Suprapubic skin (tissue), 4 donors: ENCODE measurements around the gene FLT3LG. TPM values are rescaled to one million over a fixed set of nuclear protein-coding genes. Genes with fewer than 3 reads are reported as not detected.
A peak's percentile ranks its signal among the peaks of the same experiment; 100 is the strongest.

Experiments
- DNase-seq, 2 donors: peaks; one replicate each; pipeline ENCODE4 v3.0.0-alpha.2; 2019; ENCODE audit warnings: low spot score in 2 of 2
- H3K27ac ChIP-seq: fragments of 200-600 bp; sonication (generic); one replicate; pipeline ENCODE4 v1.5.1; 2019
- H3K27me3 ChIP-seq: fragments of 200-600 bp; sonication (generic); one replicate; pipeline ENCODE4 v1.5.1; 2019
- H3K36me3 ChIP-seq: fragments of 200-600 bp; sonication (generic); one replicate; pipeline ENCODE4 v1.5.1; 2019
- H3K4me1 ChIP-seq: fragments of 200-600 bp; sonication (generic); one replicate; pipeline ENCODE4 v1.5.1; 2019
- H3K4me3 ChIP-seq: fragments of 200-600 bp; sonication (generic); one replicate; pipeline ENCODE4 v1.5.1; 2019; ENCODE audit warnings: mild to moderate bottlenecking
- H3K9me3 ChIP-seq: fragments of 200-600 bp; sonication (generic); one replicate; pipeline ENCODE4 v1.5.1; 2019
- CTCF ChIP-seq, 2 donors: fragments of 200-600 bp in 1 of 2; fragments of 450-650 bp in 1 of 2; sonication (generic) in 1 of 2; IDR thresholded peaks; one replicate each; pipeline ENCODE4 v1.5.1; 2016 to 2019; ENCODE audit warnings: antibody characterized with exemption in 2 of 2, mild to moderate bottlenecking in 1 of 2, moderate library complexity in 1 of 2
- EP300 ChIP-seq: sonication (generic); formaldehyde crosslinking; IDR thresholded peaks from one replicate; pipeline ENCODE4 v1.6.1; 2017; ENCODE audit warnings: antibody characterized with exemption
- POLR2A ChIP-seq, 2 donors: fragments of 450-650 bp; IDR thresholded peaks; one replicate each; pipeline ENCODE4 v1.6.1; 2017; ENCODE audit warnings: antibody characterized with exemption in 2 of 2, mild to moderate bottlenecking in 2 of 2, moderate library complexity in 2 of 2
- POLR2AphosphoS5 ChIP-seq, 3 donors: sonication (generic); formaldehyde crosslinking; IDR thresholded peaks; one replicate each; pipeline ENCODE4 v1.6.1; 2017; ENCODE audit warnings: antibody characterized with exemption in 3 of 3
- WGBS: methylation state at CpG from one replicate; pipeline ENCODE4 v1.1.5; 2018; 5-methylcytosine and 5-hydroxymethylcytosine counted together
- total RNA-seq, 4 donors: library from RNA; depleted of rRNA; stranded (reverse); fragments of >200 nt; gene quantifications; one replicate each; pipeline ENCODE4 v1.1.0, GENCODE V29; 2016

FLT3LG gene
- total RNA-seq, 4 donors from 2014 or later: 1.2 to 4.9 (median 4.4) TPM

- TF ChIP-seq CTCF (IDR thresholded peaks at IDR 0.05) (no peak), POLR2A (IDR thresholded peaks at IDR 0.05) (no peak), EP300 (no peak), POLR2AphosphoS5 (IDR thresholded peaks at IDR 0.05) (no peak)
- DNase-seq: peak in 1 of 2 donors; percentile 75
- Histone ChIP-seq H3K27me3 (peaks cover 64% of the 10 kb centered on the region), H3K27ac (no peak overlapping the region), H3K4me1 (peaks cover 35% of the 10 kb centered on the region), H3K36me3 (no peaks in the 10 kb centered on the region), H3K4me3 (peak overlapping the region; percentile 78), H3K9me3 (no peaks in the 10 kb centered on the region)
- 18% methylated on average over 19 of the region's 19 CpGs for WGBS
Observed at GRCh38 chr19:49440439-49441209, 33.4 kb upstream of the FLT3LG start.

GRCh38 chr19:49441210-49441959 lies 32.6 kb upstream of the FLT3LG start, which contains the start of gene SLC17A7:
Gene SLC17A7 (minus strand): TSS chr19:49441527. CDS start chr19:49441379, 148 bp downstream.
- peak; percentile 89 for DNase-seq
- Histone ChIP-seq H3K4me3 (peak within 1 kb of the TSS; percentile 78), H3K4me1 (peaks cover 34% of the 10 kb centered on the region), H3K27me3 (peaks cover 56% of the 10 kb centered on the region), H3K27ac (peak within 1 kb of the TSS; percentile 70), H3K36me3 (peaks cover 2% of the 10 kb centered on the region), H3K9me3 (no peaks in the 10 kb centered on the region)
- TF ChIP-seq CTCF (IDR thresholded peaks at IDR 0.05) (no peak), EP300 (no peak), POLR2A (IDR thresholded peaks at IDR 0.05) (no peak), POLR2AphosphoS5 (IDR thresholded peaks at IDR 0.05) (no peak)
- 4% methylated on average over 28 of the region's 56 CpGs for WGBS

- Histone ChIP-seq H3K27ac (peak overlapping the region; percentile 70), H3K36me3 (peaks cover 6% of the 10 kb centered on the region), H3K9me3 (no peaks in the 10 kb centered on the region), H3K4me1 (peaks cover 32% of the 10 kb centered on the region), H3K27me3 (peaks cover 50% of the 10 kb centered on the region), H3K4me3 (peak overlapping the region; percentile 78)
- DNase-seq: no peak
- TF ChIP-seq CTCF (IDR thresholded peaks at IDR 0.05) (no peak), POLR2AphosphoS5 (IDR thresholded peaks at IDR 0.05) (no peak), EP300 (no peak), POLR2A (IDR thresholded peaks at IDR 0.05) (no peak)
- WGBS: 11% methylated on average over 14 of the region's 14 CpGs
Observed at GRCh38 chr19:49441960-49442350, 32.1 kb upstream of the FLT3LG start.

- Histone ChIP-seq H3K27me3 (peaks cover 46% of the 10 kb centered on the region), H3K36me3 (peaks cover 10% of the 10 kb centered on the region), H3K4me3 (peak overlapping the region; percentile 78), H3K4me1 (peaks cover 32% of the 10 kb centered on the region), H3K27ac (peak overlapping the region; percentile 70), H3K9me3 (no peaks in the 10 kb centered on the region)
- peak; percentile 86 to 89 for DNase-seq
- TF ChIP-seq CTCF (IDR thresholded peaks at IDR 0.05) (no peak), POLR2A (IDR thresholded peaks at IDR 0.05) (no peak), POLR2AphosphoS5 (IDR thresholded peaks at IDR 0.05) (no peak), EP300 (no peak)
- 1% methylated on average over 11 of the region's 11 CpGs for WGBS
Observed at GRCh38 chr19:49442354-49442753, 31.7 kb upstream of the FLT3LG start.
